ENCODE data around the gene FAM151A.
A peak's percentile ranks its signal among the peaks of the same experiment; 100 is the strongest.

Gene FAM151A

DNA sequence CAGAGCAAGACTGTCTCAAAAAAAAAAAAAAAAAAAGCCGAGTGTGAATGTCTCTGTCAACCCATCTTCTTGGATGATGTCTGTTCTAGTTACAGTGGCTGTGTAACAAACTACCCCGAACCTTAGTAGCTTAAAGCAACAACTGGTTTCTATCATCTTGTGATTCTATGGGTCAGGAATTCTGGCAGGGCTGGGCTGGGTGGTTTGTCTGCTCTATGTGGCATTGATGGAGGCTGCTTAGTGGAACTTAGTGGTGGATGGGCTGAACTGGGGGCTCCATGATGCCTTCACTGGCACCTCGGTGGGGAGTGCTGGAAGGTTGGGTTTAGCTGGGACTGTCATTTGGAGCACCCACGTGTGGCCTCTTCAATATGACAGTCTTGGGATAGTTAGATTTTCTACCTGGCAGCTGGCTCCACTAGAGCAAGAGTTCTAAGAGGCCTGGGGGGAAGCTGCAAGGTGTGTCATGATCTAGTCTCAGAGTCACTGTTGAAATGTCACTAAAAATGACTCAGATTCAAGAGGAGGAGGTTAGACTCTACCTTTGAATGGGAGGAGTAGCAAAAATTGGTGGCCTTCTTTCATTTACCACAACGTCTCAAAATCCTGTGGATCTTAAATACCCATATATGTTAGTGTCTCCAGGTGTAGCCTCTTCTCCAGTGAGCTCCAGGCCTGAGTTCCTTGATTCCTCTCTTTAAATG is 56.7 kb downstream of the FAM151A start:
- H3K9me3 ChIP-seq (replicated peaks; ENCODE audit: insufficient read depth, low read length) = no peaks in the 10 kb centered on the region
- no peak overlapping the region for H3K9ac ChIP-seq (ENCODE audit: low read length)
- H3K27me3 ChIP-seq (replicated peaks; ENCODE audit: insufficient read depth, low read length) = no peaks in the 10 kb centered on the region
- H4K20me1 ChIP-seq (ENCODE audit: insufficient read depth, low read length) = no peaks in the 10 kb centered on the region
- no peaks in the 10 kb centered on the region for H3K9me2 ChIP-seq (replicated peaks; ENCODE audit: insufficient read depth, low read length)
- H3K4me2 ChIP-seq (ENCODE audit: low read depth, low read length) = no peak overlapping the region
- H3K4me3 ChIP-seq (ENCODE audit: low read length) = no peak overlapping the region
- H3F3A ChIP-seq (ENCODE audit: insufficient read depth, low read length) = no peaks in the 10 kb centered on the region
- no peak overlapping the region for H2AFZ ChIP-seq (ENCODE audit: low read length)
- H3K79me2 ChIP-seq (ENCODE audit: low read length) = no peaks in the 10 kb centered on the region
- no peak overlapping the region for H3K27ac ChIP-seq (ENCODE audit: low read length)
- no peak for DNase-seq
- no peaks in the 10 kb centered on the region for H3K4me1 ChIP-seq (ENCODE audit: low read length)
- H3K36me3 ChIP-seq (replicated peaks; ENCODE audit: insufficient read depth, low read length) = no peaks in the 10 kb centered on the region
- no peak for TF ChIP-seq EZH2 (optimal IDR thresholded peaks at IDR 0.05; ENCODE audit: low read depth, low read length)
- TF ChIP-seq EZH2phosphoT487 (IDR thresholded peaks at IDR 0.05; ENCODE audit: low read length) = no peak
- no peak for TF ChIP-seq CTCF (IDR thresholded peaks at IDR 0.05; ENCODE audit: low read length)

GRCh38 chr1:54565113-54565501 is 58.2 kb downstream of the FAM151A start:
- Histone ChIP-seq H3K4me2 (ENCODE audit: low read depth, low read length) (no peak overlapping the region), H4K20me1 (ENCODE audit: insufficient read depth, low read length) (no peaks in the 10 kb centered on the region), H3K9ac (ENCODE audit: low read length) (no peak overlapping the region), H3K4me3 (ENCODE audit: low read length) (no peak overlapping the region), H3K27ac (ENCODE audit: low read length) (no peak overlapping the region), H3K9me3 (replicated peaks; ENCODE audit: insufficient read depth, low read length) (no peaks in the 10 kb centered on the region), H3K36me3 (replicated peaks; ENCODE audit: insufficient read depth, low read length) (no peaks in the 10 kb centered on the region), H3F3A (ENCODE audit: insufficient read depth, low read length) (no peaks in the 10 kb centered on the region), H3K4me1 (ENCODE audit: low read length) (no peaks in the 10 kb centered on the region), H3K9me2 (replicated peaks; ENCODE audit: insufficient read depth, low read length) (no peaks in the 10 kb centered on the region), H3K27me3 (replicated peaks; ENCODE audit: insufficient read depth, low read length) (no peaks in the 10 kb centered on the region), H2AFZ (ENCODE audit: low read length) (no peak overlapping the region), H3K79me2 (ENCODE audit: low read length) (no peaks in the 10 kb centered on the region)
- DNase-seq = no peak
- no peak for TF ChIP-seq CTCF (IDR thresholded peaks at IDR 0.05; ENCODE audit: low read length)
- TF ChIP-seq EZH2phosphoT487 (IDR thresholded peaks at IDR 0.05; ENCODE audit: low read length) = no peak
- no peak for TF ChIP-seq EZH2 (optimal IDR thresholded peaks at IDR 0.05; ENCODE audit: low read depth, low read length)

DNA sequence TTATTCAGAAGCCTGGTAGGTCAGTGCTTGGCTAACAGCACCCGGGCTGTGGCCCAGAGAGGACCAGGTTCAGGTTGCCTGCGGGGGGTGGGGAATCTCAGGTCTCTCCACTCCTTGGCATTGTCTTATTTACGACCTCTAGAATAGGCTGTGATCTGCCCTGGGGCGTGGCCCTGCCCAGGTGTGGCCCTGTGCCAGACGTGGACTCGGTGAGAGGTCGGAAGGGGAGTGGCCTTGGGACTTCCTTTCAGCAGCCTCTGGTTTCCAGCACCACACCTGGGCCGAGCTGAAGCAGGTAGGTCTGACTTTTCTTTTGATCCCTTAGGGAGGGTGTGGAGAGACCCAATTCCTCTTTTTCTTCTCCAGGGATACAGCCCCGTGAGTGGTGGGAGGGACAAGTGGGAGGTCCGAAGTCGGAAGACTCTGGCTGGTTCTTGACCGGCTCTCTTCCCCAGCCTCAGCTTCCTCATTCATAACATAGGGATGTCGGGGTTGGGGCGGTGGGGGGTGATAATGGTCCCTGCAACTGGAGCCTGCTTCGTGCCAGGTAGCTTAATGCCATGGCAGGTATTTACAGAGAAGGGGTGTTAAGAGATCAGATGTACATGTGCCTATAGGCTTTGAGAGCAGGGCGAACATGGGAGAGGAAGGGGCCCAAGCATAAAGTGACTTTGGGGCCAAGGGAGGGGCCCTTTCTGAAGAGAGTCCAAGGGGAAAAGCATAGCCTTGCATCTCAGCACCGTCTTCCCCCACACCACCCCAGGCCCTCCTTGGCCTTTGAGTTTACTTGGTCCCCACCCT is 58.8 kb downstream of the FAM151A start:
- DNase-seq = peak; percentile 71
- Histone ChIP-seq H3K4me2 (ENCODE audit: low read depth, low read length) (peak overlapping the region; percentile 40; the same call in 1 of the 2 replicates), H3K9me2 (replicated peaks; ENCODE audit: insufficient read depth, low read length) (no peaks in the 10 kb centered on the region), H4K20me1 (ENCODE audit: insufficient read depth, low read length) (no peaks in the 10 kb centered on the region), H3F3A (ENCODE audit: insufficient read depth, low read length) (no peaks in the 10 kb centered on the region), H3K27me3 (replicated peaks; ENCODE audit: insufficient read depth, low read length) (no peaks in the 10 kb centered on the region), H3K79me2 (ENCODE audit: low read length) (no peaks in the 10 kb centered on the region), H3K36me3 (replicated peaks; ENCODE audit: insufficient read depth, low read length) (no peaks in the 10 kb centered on the region), H3K4me3 (ENCODE audit: low read length) (no peak overlapping the region), H3K27ac (ENCODE audit: low read length) (no peak overlapping the region), H2AFZ (ENCODE audit: low read length) (peak overlapping the region; percentile 35; the same call in 1 of the 2 replicates), H3K9me3 (replicated peaks; ENCODE audit: insufficient read depth, low read length) (no peaks in the 10 kb centered on the region), H3K9ac (ENCODE audit: low read length) (no peak overlapping the region), H3K4me1 (ENCODE audit: low read length) (no peaks in the 10 kb centered on the region)
- no peak for TF ChIP-seq CTCF (IDR thresholded peaks at IDR 0.05; ENCODE audit: low read length)
- no peak for TF ChIP-seq EZH2phosphoT487 (IDR thresholded peaks at IDR 0.05; ENCODE audit: low read length)
- no peak for TF ChIP-seq EZH2 (optimal IDR thresholded peaks at IDR 0.05; ENCODE audit: low read depth, low read length)
